GM12875 (cell line): ENCODE results near the gene NFIA.

ENCODE experiments used
- H3K4me3 ChIP-seq: one replicate; pipeline ENCODE4 v1.5.1; 2011; ENCODE audit warnings: low read depth, low read length, control low read depth
- TF ChIP-seq, protein P1 (sequence below): IDR thresholded peaks from 2 replicates; pipeline ENCODE4 v1.5.1; 2011; ENCODE audit warnings: low read depth, mild to moderate bottlenecking, control low read depth, inconsistent platforms, low read length, moderate library complexity, borderline replicate concordance; ENCODE audit not compliant: insufficient read depth

The NFIA gene

DNA sequence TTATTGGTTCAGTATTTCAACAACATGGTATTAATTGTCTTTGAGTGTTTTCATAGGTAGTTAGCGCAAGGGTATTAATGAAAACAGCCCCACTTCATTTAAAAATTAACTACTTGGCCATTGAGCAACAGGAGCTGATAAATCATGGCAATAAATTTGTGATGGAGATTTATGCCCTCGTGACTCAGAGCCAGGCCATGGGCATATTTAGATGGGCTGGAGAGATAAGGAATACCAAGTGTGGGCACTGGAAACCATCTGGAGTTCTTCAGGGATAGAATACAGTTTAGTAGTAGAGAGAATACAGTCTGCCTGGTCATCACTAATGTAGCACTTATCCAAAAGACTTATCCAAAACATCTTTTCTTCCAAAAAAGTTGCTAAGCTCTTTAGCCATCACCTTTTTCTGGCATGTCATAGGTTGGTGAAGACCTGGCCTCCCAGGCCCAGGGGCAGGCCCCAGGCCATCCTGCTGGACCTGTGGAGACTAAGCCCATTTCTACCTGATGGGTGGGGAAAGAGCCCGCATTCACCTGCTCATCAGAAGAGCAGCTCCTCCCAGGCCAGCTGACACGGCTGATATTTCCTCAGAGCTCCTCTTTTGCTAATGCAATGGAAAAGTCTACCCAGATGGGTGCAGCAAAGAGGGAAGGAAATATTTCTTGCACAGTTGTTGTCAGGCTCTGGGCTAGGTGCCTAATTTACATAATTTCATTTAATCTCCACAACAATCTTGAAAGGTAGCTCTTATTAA lies 404.6 kb downstream of the NFIA start:
- TF ChIP-seq, protein P1, sequence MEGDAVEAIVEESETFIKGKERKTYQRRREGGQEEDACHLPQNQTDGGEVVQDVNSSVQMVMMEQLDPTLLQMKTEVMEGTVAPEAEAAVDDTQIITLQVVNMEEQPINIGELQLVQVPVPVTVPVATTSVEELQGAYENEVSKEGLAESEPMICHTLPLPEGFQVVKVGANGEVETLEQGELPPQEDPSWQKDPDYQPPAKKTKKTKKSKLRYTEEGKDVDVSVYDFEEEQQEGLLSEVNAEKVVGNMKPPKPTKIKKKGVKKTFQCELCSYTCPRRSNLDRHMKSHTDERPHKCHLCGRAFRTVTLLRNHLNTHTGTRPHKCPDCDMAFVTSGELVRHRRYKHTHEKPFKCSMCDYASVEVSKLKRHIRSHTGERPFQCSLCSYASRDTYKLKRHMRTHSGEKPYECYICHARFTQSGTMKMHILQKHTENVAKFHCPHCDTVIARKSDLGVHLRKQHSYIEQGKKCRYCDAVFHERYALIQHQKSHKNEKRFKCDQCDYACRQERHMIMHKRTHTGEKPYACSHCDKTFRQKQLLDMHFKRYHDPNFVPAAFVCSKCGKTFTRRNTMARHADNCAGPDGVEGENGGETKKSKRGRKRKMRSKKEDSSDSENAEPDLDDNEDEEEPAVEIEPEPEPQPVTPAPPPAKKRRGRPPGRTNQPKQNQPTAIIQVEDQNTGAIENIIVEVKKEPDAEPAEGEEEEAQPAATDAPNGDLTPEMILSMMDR, result no peak
- no peak overlapping the region for H3K4me3 ChIP-seq

DNA sequence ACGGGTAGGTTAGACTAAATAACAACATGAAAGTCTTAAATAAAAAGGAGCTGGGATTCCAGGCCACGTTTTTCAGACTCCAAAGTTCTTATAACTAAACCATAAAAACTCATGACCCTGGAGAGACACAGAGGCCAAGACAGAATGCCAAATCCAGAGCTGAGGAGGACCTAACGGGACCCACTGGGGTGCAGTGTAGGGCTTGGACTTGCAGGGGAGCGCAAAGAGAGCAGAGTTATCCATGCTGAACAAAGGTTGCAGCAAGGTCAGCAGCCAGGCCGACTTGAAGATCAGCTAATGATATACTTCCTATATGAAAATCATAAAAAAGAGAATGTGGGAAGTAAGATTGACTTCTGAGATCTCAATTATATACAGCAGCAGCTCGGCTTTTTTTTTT lies 405.4 kb downstream of the NFIA start:
- H3K4me3 ChIP-seq, result no peak overlapping the region
- TF ChIP-seq, protein P1, result no peak

DNA sequence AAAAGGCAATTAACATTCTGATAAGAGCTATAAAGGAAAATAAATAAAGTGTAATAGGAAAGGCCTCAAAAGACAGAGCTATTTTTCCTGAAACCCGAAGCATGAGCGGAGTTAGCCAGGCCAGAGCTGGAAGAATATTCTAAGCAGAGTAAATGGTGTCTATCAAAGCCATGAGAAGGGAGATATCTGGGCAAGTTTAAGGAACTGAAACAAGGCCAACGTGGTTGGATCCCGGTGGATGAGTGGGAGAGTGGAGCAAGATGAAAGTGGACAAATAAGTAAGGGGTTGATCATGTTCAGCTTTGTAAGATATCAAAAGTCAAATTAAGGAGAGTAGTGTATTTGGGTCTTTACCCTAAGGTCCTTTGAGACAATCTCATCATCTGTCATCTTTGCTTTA lies 408.6 kb downstream of the NFIA start:
- TF ChIP-seq, protein P1, result no peak
- H3K4me3 ChIP-seq, result no peak overlapping the region

DNA sequence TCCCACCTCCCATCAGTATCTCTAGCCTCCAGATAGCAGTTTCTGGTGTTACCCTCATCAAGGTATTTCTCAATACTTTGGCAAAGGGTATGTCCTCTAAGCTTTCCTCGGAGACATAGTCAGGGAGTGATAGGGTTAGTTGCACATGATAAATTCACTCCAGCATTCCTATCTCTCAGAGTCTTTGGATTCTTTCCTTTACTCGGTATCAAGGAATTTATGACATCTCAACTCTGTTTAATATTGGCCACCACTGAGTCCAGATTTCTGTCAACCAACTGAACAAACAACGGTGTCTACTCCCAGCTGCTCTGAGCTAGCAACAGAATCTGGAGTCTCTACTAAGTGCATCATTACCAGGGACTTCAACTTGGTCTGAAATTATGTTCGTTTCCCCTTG lies 409.1 kb downstream of the NFIA start:
- TF ChIP-seq, protein P1, result no peak

DNA sequence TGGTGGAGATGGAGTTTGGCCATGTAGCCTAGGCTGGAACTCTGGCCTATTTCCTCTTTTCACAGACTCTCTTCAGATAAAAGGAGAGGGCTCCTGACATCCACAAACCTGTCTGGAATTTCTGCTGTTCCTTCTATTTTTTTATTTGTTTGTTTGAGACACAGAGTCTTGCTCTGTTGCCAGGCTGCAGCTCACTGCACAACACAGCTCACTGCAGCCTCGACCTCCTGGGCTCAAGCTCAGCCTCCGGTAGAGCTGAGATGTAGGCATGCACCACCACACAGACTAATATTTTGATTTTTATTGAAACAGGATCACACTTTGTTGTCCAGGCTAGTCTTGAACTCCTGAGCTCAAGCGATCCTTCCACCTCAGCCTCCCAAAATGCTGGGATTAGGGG lies 411.6 kb downstream of the NFIA start:
- no peak overlapping the region for H3K4me3 ChIP-seq
- TF ChIP-seq, protein P1, result no peak

More for the DNA sequence above, 409.1 kb downstream of the NFIA start:
- no peak overlapping the region for H3K4me3 ChIP-seq

DNA sequence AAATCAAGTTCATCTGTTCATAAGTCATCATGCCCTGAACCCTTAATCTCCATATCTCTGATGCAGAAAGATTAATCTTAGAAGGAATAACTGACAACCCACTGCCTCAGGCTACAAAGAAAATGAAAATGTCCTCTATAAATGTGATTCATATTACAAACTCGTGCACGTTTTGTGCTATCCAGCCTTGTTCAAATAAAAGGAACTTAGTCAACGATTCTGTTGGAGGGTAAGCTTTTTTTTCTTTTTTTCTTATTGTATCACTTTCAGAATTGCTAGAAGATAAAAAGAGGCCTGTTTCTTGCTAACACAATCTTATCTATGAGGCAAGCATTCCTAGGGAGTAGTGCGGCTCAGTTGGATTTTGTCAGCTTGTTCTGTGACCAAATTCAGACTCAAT lies 414.1 kb downstream of the NFIA start:
- TF ChIP-seq, protein P1, result no peak
- no peak overlapping the region for H3K4me3 ChIP-seq

DNA sequence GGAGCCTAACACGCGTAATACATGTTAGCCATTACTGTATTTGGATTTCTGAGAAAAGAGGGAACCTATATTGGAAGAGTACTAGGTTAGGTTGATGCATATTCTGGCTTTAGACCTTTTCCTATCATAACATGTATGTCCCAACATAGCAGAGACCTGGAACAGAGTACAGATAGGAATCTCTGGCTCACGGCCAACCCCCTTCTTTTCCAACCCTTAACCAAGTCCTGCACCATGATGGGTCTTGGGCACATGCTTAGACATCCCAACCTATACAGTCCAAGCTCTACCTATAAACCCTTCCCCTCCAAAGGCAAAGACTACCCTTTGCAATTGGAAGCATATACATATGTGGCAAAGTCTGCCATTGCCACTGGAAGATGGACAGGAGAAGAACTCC lies 414.7 kb downstream of the NFIA start:
- TF ChIP-seq, protein P1, result no peak
- no peak overlapping the region for H3K4me3 ChIP-seq
